ENCODE data around the gene TTC9. TPM values are rescaled to one million over a fixed set of nuclear protein-coding genes. Genes with fewer than 3 reads are reported as not detected.

The TTC9 gene
- total RNA-seq, 4 donors from 2014 or later: 22.5 to 50.6 (median 32.5) TPM

GRCh38 chr14:70685474-70686197 lies 43.9 kb downstream of the TTC9 start:
- DNase-seq: no peak
- Histone ChIP-seq H3K27ac (peak overlapping the region in 1 of 4 donors; percentile 8), H3K27me3 (peaks cover 0 to 3% (median 0%) of the 10 kb centered on the region in 4 donors), H3K4me3 (no peak overlapping the region), H3K4me1 (peaks cover 0 to 9% (median 0%) of the 10 kb centered on the region in 3 donors), H3K36me3 (no peaks in the 10 kb centered on the region), H3K9me3 (no peaks in the 10 kb centered on the region)
- intact Hi-C loops (cut with DNase I): no loop called here
- no peak for TF ChIP-seq CTCF (IDR thresholded peaks at IDR 0.05)
- TF ChIP-seq POLR2A (IDR thresholded peaks at IDR 0.05): no peak
- WGBS, 2 donors: 37 to 45% methylated on average over 7 of the region's 7 CpGs

GRCh38 chr14:70692210-70692609 lies 50.5 kb downstream of the TTC9 start:
- H3K27me3 ChIP-seq: no peaks in the 10 kb centered on the region
- H3K36me3 ChIP-seq: no peaks in the 10 kb centered on the region
- DNase-seq: no peak
- H3K9me3 ChIP-seq: no peaks in the 10 kb centered on the region
- TF ChIP-seq POLR2A (IDR thresholded peaks at IDR 0.05) (no peak), CTCF (IDR thresholded peaks at IDR 0.05) (no peak)
- H3K27ac ChIP-seq: peak overlapping the region; percentile 63 to 79 (median 71)
- 44 to 53% methylated on average over 7 to 10 of the region's 10 CpGs for WGBS, 2 donors
- no peak overlapping the region for H3K4me3 ChIP-seq
- peaks cover 0 to 10% (median 1%) of the 10 kb centered on the region in 3 donors for H3K4me1 ChIP-seq
- intact Hi-C loops (cut with DNase I): no loop called here

- intact Hi-C loops (cut with DNase I): no loop called here
- no peaks in the 10 kb centered on the region for H3K27me3 ChIP-seq
- no peak for TF ChIP-seq POLR2A (IDR thresholded peaks at IDR 0.05)
- TF ChIP-seq CTCF (IDR thresholded peaks at IDR 0.05): no peak
- peaks cover 0 to 36% (median 15%) of the 10 kb centered on the region in 3 donors for H3K4me1 ChIP-seq
- DNase-seq: no peak
- H3K36me3 ChIP-seq: no peaks in the 10 kb centered on the region
- H3K4me3 ChIP-seq: no peak overlapping the region
- H3K9me3 ChIP-seq: no peaks in the 10 kb centered on the region
- WGBS, 2 donors: 63 to 64% methylated on average over 2 of the region's 2 CpGs
- H3K27ac ChIP-seq: peak overlapping the region in 3 of 4 donors; percentile 71 to 81 (median 75)
These were observed 54.3 kb downstream of the TTC9 start for GRCh38 chr14:70696026-70696425.

- Histone ChIP-seq H3K4me3 (peak overlapping the region in 3 of 4 donors; percentile 13 to 28 (median 16)), H3K36me3 (no peaks in the 10 kb centered on the region), H3K27ac (peak overlapping the region; percentile 65 to 81 (median 73)), H3K4me1 (peaks cover 0 to 37% (median 15%) of the 10 kb centered on the region in 3 donors), H3K27me3 (no peaks in the 10 kb centered on the region), H3K9me3 (no peaks in the 10 kb centered on the region)
- 36 to 37% methylated on average over 2 of the region's 2 CpGs for WGBS, 2 donors
- intact Hi-C loops (cut with DNase I): no loop called here
- TF ChIP-seq CTCF (IDR thresholded peaks at IDR 0.05) (no peak), POLR2A (IDR thresholded peaks at IDR 0.05) (no peak)
- DNase-seq: no peak
These were observed 56.0 kb downstream of the TTC9 start for GRCh38 chr14:70697701-70698100.

- peaks cover 0 to 37% (median 15%) of the 10 kb centered on the region in 3 donors for H3K4me1 ChIP-seq
- no peaks in the 10 kb centered on the region for H3K9me3 ChIP-seq
- H3K36me3 ChIP-seq: no peaks in the 10 kb centered on the region
- H3K27me3 ChIP-seq: no peaks in the 10 kb centered on the region
- H3K4me3 ChIP-seq: peak overlapping the region in 3 of 4 donors; percentile 13 to 28 (median 17)
- intact Hi-C loops (cut with DNase I): no loop called here
- H3K27ac ChIP-seq: peak overlapping the region; percentile 65 to 81 (median 73)
- TF ChIP-seq POLR2A (IDR thresholded peaks at IDR 0.05) (no peak), CTCF (IDR thresholded peaks at IDR 0.05) (no peak)
- DNase-seq: no peak
- WGBS, 2 donors: 59 to 61% methylated on average over 3 of the region's 3 CpGs
These were observed 56.6 kb downstream of the TTC9 start for GRCh38 chr14:70698288-70698687.

All from esophagus squamous epithelium (tissue), 5 donors.